Panc1 (cell line): Measurements from ENCODE around the gene LRBA. TPM values are rescaled to one million over a fixed set of nuclear protein-coding genes. Genes with fewer than 3 reads are reported as not detected.
A peak's percentile ranks its signal among the peaks of the same experiment; 100 is the strongest.
"Not testable (repeated sequence)": the region's sequence is repeated elsewhere in the genome, so short reads cannot be mapped to it uniquely, and the experiment has no call there.

Experiments
- ATAC-seq: fragments of 200-7000 bp; cut with Tn5 transposase; 2 replicates; pipeline ENCODE4 v1.9.1; 2020; ENCODE audit warnings: mild to moderate bottlenecking, moderate library complexity
- BruUV-seq: library from RNA; stranded (reverse); fragments of 400-500 nt; replicated peaks from 2 replicates; lab custom pipeline; 2021; lab: Mats Ljungman, UMichigan
- CTCF ChIA-PET: fragments of 300-600 bp; sonication (Branson Sonifier 250); formaldehyde crosslinking; loops from one replicate; lab custom pipeline; 2022; ENCODE audit warnings: antibody characterized with exemption; lab: Charles Lee
- POLR2A ChIA-PET: fragments of 300-600 bp; sonication (Branson Sonifier 250); formaldehyde crosslinking; loops from one replicate; lab custom pipeline; 2022; ENCODE audit warnings: antibody characterized with exemption; lab: Charles Lee
- DNase-seq: peaks from one replicate; pipeline ENCODE4 v3.0.0-alpha.2; 2010; ENCODE audit warnings: low read depth, low spot score
- H3K27ac ChIP-seq: 2 replicates; pipeline ENCODE4 v1.5.1; 2011; ENCODE audit warnings: mild to moderate bottlenecking, low read length, inconsistent platforms
- H3K27me3 ChIP-seq: fragments of 200-500 bp; sonication (Bioruptor generic); 2 replicates; pipeline ENCODE4 v1.6.0; 2014; ENCODE audit warnings: low read length, inconsistent platforms; ENCODE audit not compliant: control insufficient read depth, insufficient read depth
- H3K36me3 ChIP-seq: fragments of 200-500 bp; sonication (Bioruptor generic); 2 replicates; pipeline ENCODE4 v1.5.1; 2014; ENCODE audit warnings: inconsistent platforms, mild to moderate bottlenecking, low read length, moderate library complexity; ENCODE audit not compliant: control insufficient read depth, insufficient read depth
- H3K4me1 ChIP-seq: 2 replicates; pipeline ENCODE4 v1.5.1; 2011; ENCODE audit warnings: inconsistent platforms, mild to moderate bottlenecking, low read length, moderate library complexity; ENCODE audit not compliant: control insufficient read depth, insufficient read depth
- H3K4me3 ChIP-seq, 2 experiments: 2 replicates each; pipeline ENCODE4 v1.5.1; 2011 to 2012; ENCODE audit warnings: low read depth in 2 of 2, low read length in 2 of 2, mild to moderate bottlenecking in 2 of 2, inconsistent platforms in 1 of 2, moderate library complexity in 1 of 2
- H3K9me3 ChIP-seq: fragments of 200-500 bp; sonication (Bioruptor generic); 2 replicates; pipeline ENCODE4 v1.5.1; 2014; ENCODE audit warnings: low read depth, mild to moderate bottlenecking, inconsistent platforms, low read length, moderate library complexity; ENCODE audit not compliant: control insufficient read depth, insufficient read depth
- POLR2AphosphoS5 ChIP-seq: IDR thresholded peaks from 2 replicates; pipeline ENCODE4 v1.6.1; 2012; ENCODE audit warnings: mild to moderate bottlenecking, low read depth, low read length, moderate library complexity
- SIN3A ChIP-seq: IDR thresholded peaks from 2 replicates; pipeline ENCODE4 v1.6.1; 2012; ENCODE audit warnings: low read depth, mild to moderate bottlenecking, low read length, moderate library complexity, borderline replicate concordance; ENCODE audit not compliant: insufficient read depth
- TCF7L2 ChIP-seq: IDR thresholded peaks from 2 replicates; pipeline ENCODE4 v1.6.1; 2011; ENCODE audit warnings: mild to moderate bottlenecking, low read depth, low read length, inconsistent platforms
- in situ Hi-C: cut with HindIII; loops from 2 replicates; pipeline ENCODE4 v1.10.0; 2016; ENCODE audit warnings: low sequenced_read_pairs, low pct_unique_long_range_greater_than_20kb
- intact Hi-C: fragments of 100-400 bp; cut with micrococcal nuclease; formaldehyde crosslinking; loops from one replicate; pipeline ENCODE4 v1.10.0; 2022; ENCODE audit not compliant: unreplicated experiment
- total RNA-seq: library from RNA; stranded (reverse); gene quantifications from one replicate; pipeline ENCODE4 v1.2.1, GENCODE V29; 2021; ENCODE audit not compliant: unreplicated experiment
- TF ChIP-seq, protein P1 (sequence below): fragments of 450-650 bp; IDR thresholded peaks from 2 replicates; pipeline ENCODE4 v1.5.1; 2017; ENCODE audit warnings: mild to moderate bottlenecking
- TF ChIP-seq, protein P2 (sequence below), 2 experiments: IDR thresholded peaks; 2 replicates each; pipeline ENCODE4 v1.6.1; 2011 to 2012; ENCODE audit warnings: low read depth in 2 of 2, control low read depth in 1 of 2, low read length in 1 of 2, mild to moderate bottlenecking in 1 of 2, moderate library complexity in 1 of 2; ENCODE audit not compliant: insufficient read depth in 1 of 2

The LRBA gene
- total RNA-seq, 1 experiment from 2014 or later = 26.4 TPM

DNA sequence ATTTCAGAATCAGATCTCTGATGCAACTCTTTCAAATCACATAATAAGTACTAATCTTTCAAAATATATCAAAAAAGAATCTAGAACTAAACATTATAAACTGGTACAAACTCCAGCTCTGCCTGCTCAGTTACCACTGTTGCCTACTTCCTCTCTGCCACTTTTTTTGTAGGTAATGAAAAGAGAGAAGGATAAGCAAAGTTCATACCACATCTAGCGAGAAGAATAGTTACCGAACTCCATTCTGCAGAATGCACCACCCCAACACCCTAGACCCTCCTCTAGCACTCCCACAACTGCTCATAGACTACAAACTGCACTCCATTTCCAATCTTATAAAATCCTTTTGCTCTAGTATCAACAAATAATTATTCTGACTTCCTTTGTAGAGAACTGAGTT, 19.7 kb upstream of the LRBA start:
- in situ Hi-C loops (no loop called here), intact Hi-C loops (no loop called here)

DNA sequence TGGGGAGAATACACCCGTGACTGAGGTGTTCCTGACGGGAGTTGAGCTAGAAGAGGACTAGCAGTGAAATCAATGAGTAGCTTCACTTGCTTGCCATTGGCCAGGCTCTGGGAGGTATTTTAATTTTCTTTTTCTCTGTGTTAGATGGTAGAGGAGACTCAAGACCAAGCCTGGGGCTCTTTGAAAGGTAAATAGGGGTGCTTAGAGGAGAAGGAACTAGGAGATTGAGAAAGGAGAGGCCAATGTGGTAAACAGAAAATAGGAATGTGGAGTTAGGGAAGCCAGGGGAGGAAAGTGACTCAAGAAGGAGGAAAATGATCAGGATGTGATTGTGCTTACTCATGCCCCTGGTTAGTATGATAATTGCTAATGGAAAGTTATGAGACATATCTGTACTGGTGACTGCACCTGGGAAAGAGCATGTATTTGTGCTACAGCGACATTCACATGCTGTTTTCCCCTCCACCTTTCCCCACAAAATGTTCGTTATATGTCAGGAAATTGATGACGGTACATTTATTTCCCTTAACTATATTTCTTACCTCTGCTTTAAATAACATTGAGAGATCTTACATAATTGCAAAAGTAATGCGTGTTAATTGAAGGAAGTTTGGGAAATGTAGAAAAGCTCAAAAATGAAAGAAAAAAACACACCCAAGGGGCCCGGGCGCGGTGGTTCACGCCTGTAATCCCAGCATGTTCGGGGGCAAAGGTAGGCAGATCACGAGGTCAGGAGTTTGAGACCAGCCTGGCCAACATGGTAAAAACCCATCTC, 16.9 kb upstream of the LRBA start:
- BruUV-seq = no TSS peak
- Histone ChIP-seq H3K27me3 (no peaks in the 10 kb centered on the region), H3K27ac (no peak overlapping the region), H3K4me3 (no peak overlapping the region), H3K36me3 (no peaks in the 10 kb centered on the region), H3K9me3 (no peaks in the 10 kb centered on the region), H3K4me1 (no peaks in the 10 kb centered on the region)
- in situ Hi-C loops = no loop called here
- CTCF ChIA-PET = interaction anchor here (0.7 kb wide), 1 partner anchor 165 kb away, joined by 5 read pairs; no protein-coding TSS in a partner anchor
- intact Hi-C loops = no loop called here
- POLR2A ChIA-PET = no interaction called here
- peak; percentile 71 for ATAC-seq
- DNase-seq = no peak
- no peak for TF ChIP-seq TCF7L2
- TF ChIP-seq, protein P1, sequence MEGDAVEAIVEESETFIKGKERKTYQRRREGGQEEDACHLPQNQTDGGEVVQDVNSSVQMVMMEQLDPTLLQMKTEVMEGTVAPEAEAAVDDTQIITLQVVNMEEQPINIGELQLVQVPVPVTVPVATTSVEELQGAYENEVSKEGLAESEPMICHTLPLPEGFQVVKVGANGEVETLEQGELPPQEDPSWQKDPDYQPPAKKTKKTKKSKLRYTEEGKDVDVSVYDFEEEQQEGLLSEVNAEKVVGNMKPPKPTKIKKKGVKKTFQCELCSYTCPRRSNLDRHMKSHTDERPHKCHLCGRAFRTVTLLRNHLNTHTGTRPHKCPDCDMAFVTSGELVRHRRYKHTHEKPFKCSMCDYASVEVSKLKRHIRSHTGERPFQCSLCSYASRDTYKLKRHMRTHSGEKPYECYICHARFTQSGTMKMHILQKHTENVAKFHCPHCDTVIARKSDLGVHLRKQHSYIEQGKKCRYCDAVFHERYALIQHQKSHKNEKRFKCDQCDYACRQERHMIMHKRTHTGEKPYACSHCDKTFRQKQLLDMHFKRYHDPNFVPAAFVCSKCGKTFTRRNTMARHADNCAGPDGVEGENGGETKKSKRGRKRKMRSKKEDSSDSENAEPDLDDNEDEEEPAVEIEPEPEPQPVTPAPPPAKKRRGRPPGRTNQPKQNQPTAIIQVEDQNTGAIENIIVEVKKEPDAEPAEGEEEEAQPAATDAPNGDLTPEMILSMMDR = no peak
- no peak for TF ChIP-seq POLR2AphosphoS5
- TF ChIP-seq, protein P2, sequence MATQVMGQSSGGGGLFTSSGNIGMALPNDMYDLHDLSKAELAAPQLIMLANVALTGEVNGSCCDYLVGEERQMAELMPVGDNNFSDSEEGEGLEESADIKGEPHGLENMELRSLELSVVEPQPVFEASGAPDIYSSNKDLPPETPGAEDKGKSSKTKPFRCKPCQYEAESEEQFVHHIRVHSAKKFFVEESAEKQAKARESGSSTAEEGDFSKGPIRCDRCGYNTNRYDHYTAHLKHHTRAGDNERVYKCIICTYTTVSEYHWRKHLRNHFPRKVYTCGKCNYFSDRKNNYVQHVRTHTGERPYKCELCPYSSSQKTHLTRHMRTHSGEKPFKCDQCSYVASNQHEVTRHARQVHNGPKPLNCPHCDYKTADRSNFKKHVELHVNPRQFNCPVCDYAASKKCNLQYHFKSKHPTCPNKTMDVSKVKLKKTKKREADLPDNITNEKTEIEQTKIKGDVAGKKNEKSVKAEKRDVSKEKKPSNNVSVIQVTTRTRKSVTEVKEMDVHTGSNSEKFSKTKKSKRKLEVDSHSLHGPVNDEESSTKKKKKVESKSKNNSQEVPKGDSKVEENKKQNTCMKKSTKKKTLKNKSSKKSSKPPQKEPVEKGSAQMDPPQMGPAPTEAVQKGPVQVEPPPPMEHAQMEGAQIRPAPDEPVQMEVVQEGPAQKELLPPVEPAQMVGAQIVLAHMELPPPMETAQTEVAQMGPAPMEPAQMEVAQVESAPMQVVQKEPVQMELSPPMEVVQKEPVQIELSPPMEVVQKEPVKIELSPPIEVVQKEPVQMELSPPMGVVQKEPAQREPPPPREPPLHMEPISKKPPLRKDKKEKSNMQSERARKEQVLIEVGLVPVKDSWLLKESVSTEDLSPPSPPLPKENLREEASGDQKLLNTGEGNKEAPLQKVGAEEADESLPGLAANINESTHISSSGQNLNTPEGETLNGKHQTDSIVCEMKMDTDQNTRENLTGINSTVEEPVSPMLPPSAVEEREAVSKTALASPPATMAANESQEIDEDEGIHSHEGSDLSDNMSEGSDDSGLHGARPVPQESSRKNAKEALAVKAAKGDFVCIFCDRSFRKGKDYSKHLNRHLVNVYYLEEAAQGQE (IDR thresholded peaks at IDR 0.05; ENCODE audit: insufficient read depth in 1 of 2, low read depth in 2 of 2, low read length in 1 of 2) = no peak
- TF ChIP-seq SIN3A = no peak

More for the DNA sequence above, 19.7 kb upstream of the LRBA start:
- ATAC-seq = no peak
- H3K27me3 ChIP-seq = no peaks in the 10 kb centered on the region
- no TSS peak for BruUV-seq
- DNase-seq = no peak
- TF ChIP-seq TCF7L2 = no peak
- H3K4me1 ChIP-seq = no peaks in the 10 kb centered on the region
- ChIA-PET CTCF (no interaction called here), POLR2A (no interaction called here)
- H3K9me3 ChIP-seq = no peaks in the 10 kb centered on the region
- no peaks in the 10 kb centered on the region for H3K36me3 ChIP-seq
- no peak overlapping the region for H3K4me3 ChIP-seq
- no peak overlapping the region for H3K27ac ChIP-seq

DNA sequence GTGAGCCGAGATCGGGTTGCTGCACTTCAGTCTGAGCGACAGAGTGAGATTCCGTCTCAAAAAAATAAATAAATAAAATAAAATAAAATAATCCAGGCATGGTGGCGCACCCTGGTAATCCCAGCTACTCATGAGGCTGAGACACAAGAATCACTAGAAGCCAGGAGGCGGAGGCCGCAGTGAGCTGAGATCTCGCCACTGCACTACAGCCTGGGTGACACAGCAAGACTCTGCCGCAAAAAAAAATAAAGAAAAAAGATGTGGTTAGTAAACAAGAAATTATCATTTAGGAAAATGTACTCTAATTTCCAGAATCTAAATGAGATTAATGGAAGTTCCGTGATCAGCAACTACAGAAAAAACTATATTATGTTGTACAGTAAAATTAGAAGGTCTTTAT, 14.5 kb upstream of the LRBA start:
- CTCF ChIA-PET = no interaction called here
- intact Hi-C loops = no loop called here
- Histone ChIP-seq H3K36me3 (no peaks in the 10 kb centered on the region), H3K4me1 (no peaks in the 10 kb centered on the region), H3K9me3 (no peaks in the 10 kb centered on the region), H3K27ac (no peak overlapping the region), H3K4me3 (no peak overlapping the region), H3K27me3 (no peaks in the 10 kb centered on the region)
- TF ChIP-seq, protein P1 = no peak
- in situ Hi-C loops = no loop called here
- POLR2A ChIA-PET = no interaction called here
- DNase-seq = no peak
- ATAC-seq = no peak
- BruUV-seq = no TSS peak

DNA sequence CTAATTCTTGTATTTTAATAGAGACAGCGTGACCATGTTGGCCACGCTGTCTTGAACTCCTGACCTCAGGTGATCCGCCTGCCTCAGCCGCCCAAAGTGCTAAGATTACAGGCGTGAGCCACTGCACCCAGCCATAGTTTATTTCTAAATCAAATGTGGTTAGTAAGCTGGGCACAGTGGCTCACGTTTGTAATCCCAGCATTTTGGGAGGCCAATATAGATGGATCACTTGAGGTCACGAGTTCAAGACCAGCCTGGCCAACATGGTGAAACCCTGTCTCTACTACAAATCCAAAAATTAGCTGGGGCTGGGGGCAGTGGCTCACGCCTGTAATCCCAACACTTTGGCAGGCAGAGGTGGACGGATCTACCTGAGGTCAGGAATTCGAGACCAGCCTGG, 13.9 kb upstream of the LRBA start:
- H3K9me3 ChIP-seq, DNase-seq, BruUV-seq, intact Hi-C loops, in situ Hi-C loops, H3K4me3 ChIP-seq, H3K27ac ChIP-seq, ATAC-seq, H3K36me3 ChIP-seq, H3K4me1 ChIP-seq, H3K27me3 ChIP-seq, POLR2A ChIA-PET, CTCF ChIA-PET: not testable (repeated sequence)
